Activated naive CD8-positive, alpha-beta T cell treated with anti-CD3 and anti-CD28 coated beads, Interleukin-2, amount 10 ng/mL, durations not matched to agents 7 days and 5 days (primary cell): ENCODE measurements around the gene TMPRSS2. TPM values are rescaled to one million over a fixed set of nuclear protein-coding genes. Genes with fewer than 3 reads are reported as not detected.
A peak's percentile ranks its signal among the peaks of the same experiment; 100 is the strongest.

Experiments
- ATAC-seq: fragments of 150-1000 bp; cut with Tn5 transposase; one replicate; pipeline ENCODE4 v1.10.0; 2021; ENCODE audit warnings: low read depth, moderate library complexity
- POLR2A ChIA-PET: fragments of 350-600 bp; sonication (Branson Sonifier 250); formaldehyde crosslinking; loops from one replicate; lab custom pipeline; 2021; ENCODE audit warnings: antibody characterized with exemption; lab: Charles Lee
- DNase-seq: peaks from one replicate; pipeline ENCODE4 v3.0.0; 2021
- H3K27ac Mint-ChIP-seq: one replicate; pipeline ENCODE4 v1.8.0; 2022; ENCODE audit warnings: mild to moderate bottlenecking, mixed read lengths
- H3K27me3 Mint-ChIP-seq: one replicate; pipeline ENCODE4 v1.8.0; 2022; ENCODE audit warnings: mild to moderate bottlenecking, moderate library complexity, mixed read lengths
- H3K36me3 Mint-ChIP-seq: one replicate; pipeline ENCODE4 v1.8.0; 2021; ENCODE audit warnings: mild to moderate bottlenecking, mixed read lengths
- H3K4me1 Mint-ChIP-seq: one replicate; pipeline ENCODE4 v1.8.0; 2021; ENCODE audit warnings: mixed read lengths
- H3K4me3 Mint-ChIP-seq: one replicate; pipeline ENCODE4 v1.8.0; 2022; ENCODE audit warnings: mild to moderate bottlenecking, moderate library complexity, mixed read lengths
- H3K9me3 Mint-ChIP-seq: one replicate; pipeline ENCODE4 v1.8.0; 2021; ENCODE audit warnings: mixed read lengths
- total RNA-seq, 2 experiments: library from RNA; stranded (reverse); gene quantifications; one replicate each; pipeline ENCODE4 v1.2.3, GENCODE V29; 2021

TMPRSS2 gene
- total RNA-seq, 2 experiments from 2014 or later = not detected

DNA sequence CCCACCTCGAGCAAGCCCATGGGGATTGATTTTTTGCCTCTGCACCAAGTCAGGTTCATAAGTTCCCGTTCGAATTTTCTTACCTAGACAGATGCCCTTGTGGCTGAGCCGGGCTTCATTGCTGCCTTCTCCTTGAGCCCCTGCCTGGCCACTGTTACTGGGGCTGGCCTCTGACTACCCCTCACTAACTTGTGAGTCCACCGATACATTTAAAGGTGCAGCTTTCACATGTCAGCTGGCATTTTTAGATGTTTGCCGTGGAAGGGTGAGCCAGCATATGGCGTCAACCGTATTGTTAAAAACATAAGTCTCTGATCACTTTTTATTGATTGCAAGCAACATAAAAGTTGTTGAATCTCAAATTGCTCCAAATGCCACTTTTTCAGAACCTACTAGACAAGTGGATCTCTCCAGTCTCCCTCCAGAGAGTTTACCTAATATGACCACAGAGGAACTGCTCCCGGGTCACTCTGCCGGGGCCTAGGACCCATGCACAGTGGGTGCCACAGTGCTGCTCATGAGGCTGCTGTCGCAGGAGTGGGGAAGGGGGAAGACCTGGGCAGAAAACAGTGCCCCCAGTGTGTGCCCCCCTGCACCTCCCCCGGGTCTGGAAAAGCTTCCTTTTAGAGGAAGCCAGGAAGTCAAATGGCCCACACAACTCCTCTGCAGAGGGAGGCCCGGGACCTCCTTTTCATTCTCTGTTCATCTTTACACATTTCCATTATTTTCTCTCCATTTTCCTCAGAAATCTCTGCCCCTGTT, 63.1 kb downstream of the TMPRSS2 start:
- POLR2A ChIA-PET = interaction anchor here (0.6 to 1.5 kb wide), 3 partner anchors 19 to 627 kb away, joined by 3 to 7 read pairs (median 4); partner anchors contain the start of gene MX1
- Mint-ChIP-seq H3K4me3 (no peak overlapping the region), H3K9me3 (no peaks in the 10 kb centered on the region), H3K4me1 (peaks cover 39% of the 10 kb centered on the region), H3K27me3 (no peaks in the 10 kb centered on the region), H3K27ac (peak overlapping the region; percentile 27), H3K36me3 (peaks cover 68% of the 10 kb centered on the region)
- DNase-seq (no peak), ATAC-seq (no peak)

DNA sequence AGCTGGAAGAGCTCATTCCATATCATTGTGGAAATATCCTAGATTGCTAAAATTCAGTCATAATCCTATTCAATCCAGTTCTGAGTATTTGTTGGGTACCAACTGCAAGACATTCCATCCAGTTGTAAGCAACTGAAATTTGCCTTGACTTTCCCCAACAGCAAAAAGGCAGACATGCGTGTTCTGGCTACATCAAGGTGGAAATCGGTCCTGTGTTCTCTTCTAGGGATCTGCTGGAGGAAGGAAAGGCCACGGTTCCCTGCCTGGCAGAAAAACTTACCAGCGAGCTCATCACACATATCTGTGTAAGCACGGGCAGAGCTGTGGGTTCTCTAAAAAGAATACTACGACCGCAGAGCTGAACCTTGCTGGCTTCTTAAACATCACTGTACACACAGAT, 64.4 kb downstream of the TMPRSS2 start:
- POLR2A ChIA-PET = interaction anchor here (0.7 to 1.3 kb wide), 7 partner anchors 10 to 160 kb away, joined by 3 to 7 read pairs (median 3); no protein-coding TSS in a partner anchor
- Mint-ChIP-seq H3K9me3 (no peaks in the 10 kb centered on the region), H3K27ac (no peak overlapping the region), H3K4me3 (no peak overlapping the region), H3K27me3 (no peaks in the 10 kb centered on the region), H3K36me3 (peaks cover 67% of the 10 kb centered on the region), H3K4me1 (peaks cover 42% of the 10 kb centered on the region)
- ATAC-seq (no peak), DNase-seq (no peak)

- peak overlapping the region; percentile 40 for H3K27ac Mint-ChIP-seq
These were observed 65.3 kb downstream of the TMPRSS2 start for GRCh38 chr21:41442481-41443186.

GRCh38 chr21:41441546-41441945, 66.4 kb downstream of the TMPRSS2 start:
- Mint-ChIP-seq H3K36me3 (peaks cover 70% of the 10 kb centered on the region), H3K27ac (no peak overlapping the region), H3K9me3 (no peaks in the 10 kb centered on the region), H3K4me1 (peaks cover 54% of the 10 kb centered on the region), H3K27me3 (no peaks in the 10 kb centered on the region), H3K4me3 (no peak overlapping the region)
- POLR2A ChIA-PET = interaction anchor here (1.0 kb wide), 1 partner anchor 14 kb away, joined by 3 read pairs; no protein-coding TSS in a partner anchor
- ATAC-seq = no peak
- DNase-seq = no peak

More at GRCh38 chr21:41442481-41443186, 65.3 kb downstream of the TMPRSS2 start:
- DNase-seq (no peak), ATAC-seq (no peak)
- Mint-ChIP-seq H3K9me3 (no peaks in the 10 kb centered on the region), H3K4me1 (peaks cover 49% of the 10 kb centered on the region), H3K36me3 (peaks cover 74% of the 10 kb centered on the region), H3K4me3 (no peak overlapping the region), H3K27me3 (no peaks in the 10 kb centered on the region)
- POLR2A ChIA-PET = interaction anchor here (0.9 to 1.3 kb wide), 3 partner anchors 12 to 159 kb away, joined by 3 to 5 read pairs (median 5); no protein-coding TSS in a partner anchor

- H3K27me3 Mint-ChIP-seq = no peaks in the 10 kb centered on the region
- no peak overlapping the region for H3K27ac Mint-ChIP-seq
- DNase-seq (no peak), ATAC-seq (no peak)
- no peaks in the 10 kb centered on the region for H3K9me3 Mint-ChIP-seq
- peaks cover 66% of the 10 kb centered on the region for H3K4me1 Mint-ChIP-seq
- H3K4me3 Mint-ChIP-seq = no peak overlapping the region
- POLR2A ChIA-PET = interaction anchor here (0.7 to 3.9 kb wide), 7 partner anchors 10 to 156 kb away, joined by 3 to 19 read pairs (median 4); partner anchors contain the start of genes MX1 and MX2
- peaks cover 70% of the 10 kb centered on the region for H3K36me3 Mint-ChIP-seq
These were observed 68.7 kb downstream of the TMPRSS2 start for GRCh38 chr21:41439248-41439647.

GRCh38 chr21:41438425-41439113, 69.4 kb downstream of the TMPRSS2 start:
- POLR2A ChIA-PET = interaction anchor here (1.6 to 3.9 kb wide), 3 partner anchors 9 to 17 kb away, joined by 11 to 19 read pairs (median 15); partner anchors contain the start of gene MX1
- Mint-ChIP-seq H3K4me3 (no peak overlapping the region), H3K36me3 (peaks cover 71% of the 10 kb centered on the region), H3K9me3 (no peaks in the 10 kb centered on the region), H3K27ac (peak overlapping the region; percentile 27), H3K4me1 (peaks cover 69% of the 10 kb centered on the region), H3K27me3 (no peaks in the 10 kb centered on the region)
- DNase-seq = no peak
- ATAC-seq = no peak

DNA sequence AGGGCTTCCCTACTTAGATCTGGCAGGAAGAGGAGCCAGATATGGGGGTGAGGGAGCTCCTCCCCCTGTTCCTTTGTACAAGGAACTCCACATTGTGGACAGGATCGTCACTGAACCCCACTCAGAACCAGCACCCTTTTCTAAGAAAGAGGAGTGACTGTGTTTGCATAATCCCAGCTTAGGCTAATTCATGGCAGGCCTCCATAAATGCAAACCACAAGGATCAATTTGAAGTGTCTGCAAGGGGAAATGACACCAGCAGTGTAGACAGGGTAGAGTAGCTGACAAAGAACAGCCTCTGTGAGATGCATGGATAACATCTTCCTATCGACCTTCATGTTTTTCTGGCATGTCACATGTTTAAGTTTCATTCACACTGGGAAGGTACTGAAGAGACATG, 70.2 kb downstream of the TMPRSS2 start:
- H3K36me3 Mint-ChIP-seq = peaks cover 72% of the 10 kb centered on the region
- ATAC-seq = peak; percentile 20
- H3K4me3 Mint-ChIP-seq = no peak overlapping the region

GRCh38 chr21:41435706-41436105, 72.3 kb downstream of the TMPRSS2 start:
- H3K4me1 Mint-ChIP-seq = peaks cover 73% of the 10 kb centered on the region
- no peaks in the 10 kb centered on the region for H3K9me3 Mint-ChIP-seq
- no peaks in the 10 kb centered on the region for H3K27me3 Mint-ChIP-seq
- ATAC-seq (no peak), DNase-seq (no peak)
- H3K27ac Mint-ChIP-seq = peak overlapping the region; percentile 8
- peaks cover 76% of the 10 kb centered on the region for H3K36me3 Mint-ChIP-seq
- POLR2A ChIA-PET = interaction anchor here (0.6 to 1.2 kb wide), 2 partner anchors 9 to 74 kb away, joined by 3 to 8 read pairs; partner anchors contain the start of genes MX1 and MX2
- no peak overlapping the region for H3K4me3 Mint-ChIP-seq

More for the DNA sequence above, 70.2 kb downstream of the TMPRSS2 start:
- H3K27ac Mint-ChIP-seq = peak overlapping the region; percentile 63
- POLR2A ChIA-PET = interaction anchor here (0.9 to 3.9 kb wide), 5 partner anchors 8 to 154 kb away, joined by 4 to 19 read pairs (median 11); partner anchors contain the start of genes MX1 and MX2
- H3K9me3 Mint-ChIP-seq = no peaks in the 10 kb centered on the region
- no peak for DNase-seq
- H3K27me3 Mint-ChIP-seq = no peaks in the 10 kb centered on the region
- H3K4me1 Mint-ChIP-seq = peaks cover 71% of the 10 kb centered on the region

DNA sequence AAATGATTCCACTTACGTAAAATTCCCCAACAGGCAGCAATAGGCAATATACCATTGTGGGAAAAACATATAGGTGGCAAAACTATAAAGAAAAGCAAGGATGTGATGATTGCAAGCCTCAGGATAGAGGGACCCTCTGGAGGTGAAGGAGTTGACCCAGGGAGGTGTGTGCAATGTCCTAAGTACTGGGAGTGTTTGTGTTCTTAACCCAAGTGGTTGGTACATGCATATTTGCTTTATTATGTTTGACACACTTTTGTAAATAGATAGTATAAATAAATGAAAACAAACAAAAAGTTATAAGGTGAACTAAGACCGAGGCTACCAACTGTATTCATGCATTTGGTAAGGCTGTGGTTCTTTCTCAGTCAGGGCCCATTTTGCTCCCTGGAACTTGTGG, 74.4 kb downstream of the TMPRSS2 start:
- POLR2A ChIA-PET = interaction anchor here (0.9 to 1.5 kb wide), 4 partner anchors 8 to 64 kb away, joined by 3 to 6 read pairs (median 4); partner anchors contain the start of gene MX1
- Mint-ChIP-seq H3K27ac (peak overlapping the region; percentile 47), H3K9me3 (no peaks in the 10 kb centered on the region), H3K36me3 (peaks cover 77% of the 10 kb centered on the region), H3K4me3 (peak overlapping the region; percentile 68), H3K4me1 (peaks cover 75% of the 10 kb centered on the region), H3K27me3 (no peaks in the 10 kb centered on the region)
- DNase-seq (no peak), ATAC-seq (no peak)

DNA sequence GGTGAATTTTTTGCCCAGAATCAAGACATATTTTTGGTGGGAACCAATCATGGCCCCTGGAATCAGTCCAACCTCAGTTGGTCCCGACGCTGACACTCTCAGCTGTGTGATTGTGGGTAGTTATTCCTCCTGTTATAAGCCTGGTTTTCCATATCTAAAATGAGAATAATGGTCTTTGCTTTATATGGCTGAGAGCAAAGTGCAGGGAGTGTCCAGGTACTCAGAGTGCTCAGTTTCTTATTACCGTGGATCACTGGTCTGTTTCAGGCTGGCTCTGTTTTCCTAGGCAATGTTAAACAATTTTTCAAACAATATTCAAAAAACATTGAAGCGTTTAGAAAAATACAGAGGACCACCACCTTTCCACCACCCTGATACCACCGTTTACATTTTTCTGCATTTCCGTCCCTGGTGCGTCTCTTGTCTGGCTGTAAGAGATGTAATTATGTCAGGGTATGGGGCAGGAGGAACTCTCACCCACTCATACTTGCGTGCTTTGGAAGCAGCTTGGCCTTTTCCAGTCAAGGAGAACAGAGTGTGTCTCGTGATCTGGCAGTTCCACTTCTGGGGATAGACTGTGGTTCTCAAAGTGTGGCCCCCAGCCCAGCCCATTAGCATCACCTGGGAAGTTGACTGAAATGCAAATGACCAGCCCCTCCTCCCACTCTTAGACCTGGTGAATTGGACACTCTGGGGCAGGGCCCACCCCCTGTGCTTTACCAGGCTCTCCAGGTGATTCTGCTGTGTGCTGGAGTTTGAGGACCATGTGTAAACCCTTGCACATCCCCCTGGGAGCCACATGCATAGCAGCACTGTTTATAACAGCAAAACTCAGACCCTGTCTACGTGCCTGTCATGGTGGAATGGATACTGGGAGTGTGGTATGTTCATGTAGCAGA, 75.1 kb downstream of the TMPRSS2 start:
- ATAC-seq = no peak

GRCh38 chr21:41431788-41432548, 76.0 kb downstream of the TMPRSS2 start:
- ATAC-seq = no peak
- POLR2A ChIA-PET = interaction anchor here (0.7 to 1.6 kb wide), 7 partner anchors 9 to 70 kb away, joined by 3 to 5 read pairs (median 3); partner anchors contain the start of gene MX2

More for the DNA sequence above, 75.1 kb downstream of the TMPRSS2 start:
- peak overlapping the region; percentile 47 for H3K27ac Mint-ChIP-seq
- peaks cover 79% of the 10 kb centered on the region for H3K36me3 Mint-ChIP-seq
- no peak for DNase-seq
- H3K9me3 Mint-ChIP-seq = no peaks in the 10 kb centered on the region
- peak overlapping the region; percentile 68 for H3K4me3 Mint-ChIP-seq
- peaks cover 77% of the 10 kb centered on the region for H3K4me1 Mint-ChIP-seq
- POLR2A ChIA-PET = interaction anchor here (0.7 to 1.6 kb wide), 7 partner anchors 10 to 71 kb away, joined by 3 to 5 read pairs (median 3); partner anchors contain the start of gene MX2
- H3K27me3 Mint-ChIP-seq = no peaks in the 10 kb centered on the region

More at GRCh38 chr21:41431788-41432548, 76.0 kb downstream of the TMPRSS2 start:
- Mint-ChIP-seq H3K4me3 (peak overlapping the region; percentile 67), H3K27ac (peak overlapping the region; percentile 66), H3K4me1 (peaks cover 73% of the 10 kb centered on the region), H3K36me3 (peaks cover 82% of the 10 kb centered on the region), H3K27me3 (no peaks in the 10 kb centered on the region), H3K9me3 (no peaks in the 10 kb centered on the region)
- no peak for DNase-seq
